Stimulated activated memory B cell treated with anti-CD40 and anti-IgM and Interleukin-4, amounts not matched to agents 10 μg/mL and 1 μg/mL and 100 μg/mL, for 72 hours (primary cell): ENCODE measurements around the gene RS1.

Experiments used
- ATAC-seq: fragments of 150-1000 bp; cut with Tn5 transposase; 2 replicates; pipeline ENCODE4 v1.10.0; 2021
- H3K27ac Mint-ChIP-seq: one replicate; pipeline ENCODE4 v1.8.0; 2022; ENCODE audit warnings: mild to moderate bottlenecking, mixed read lengths
- H3K27me3 Mint-ChIP-seq: one replicate; pipeline ENCODE4 v1.8.0; 2022; ENCODE audit warnings: mixed read lengths
- H3K36me3 Mint-ChIP-seq: one replicate; pipeline ENCODE4 v1.8.0; 2022; ENCODE audit warnings: mixed read lengths
- H3K4me1 Mint-ChIP-seq: one replicate; pipeline ENCODE4 v1.8.0; 2022; ENCODE audit warnings: mixed read lengths
- H3K4me3 Mint-ChIP-seq: one replicate; pipeline ENCODE4 v1.8.0; 2022; ENCODE audit warnings: mild to moderate bottlenecking, moderate library complexity, mixed read lengths
- H3K9me3 Mint-ChIP-seq: one replicate; pipeline ENCODE4 v1.8.0; 2022; ENCODE audit warnings: mixed read lengths

RS1 gene

DNA sequence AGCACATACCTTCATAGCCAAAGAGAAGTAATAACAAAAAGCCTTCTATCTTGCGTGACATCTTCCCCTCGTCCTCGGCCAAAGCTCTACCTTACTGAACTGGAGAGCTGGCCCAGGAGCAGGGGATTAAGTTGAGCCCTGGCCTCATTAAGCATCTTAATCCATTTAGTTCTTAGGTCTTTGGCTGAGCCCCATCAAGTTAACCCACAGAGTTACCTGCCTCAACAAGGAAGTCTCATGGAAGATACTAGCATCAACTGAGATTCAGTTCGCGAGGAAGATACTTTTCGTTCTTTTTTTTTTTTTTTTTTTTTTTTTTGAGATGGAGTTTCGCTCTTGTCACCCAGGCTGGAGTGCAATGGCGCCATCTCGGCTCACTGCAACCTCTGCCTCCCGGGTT lies at the start of gene RS1:
Gene RS1, minus strand, starts transcription at position 101 of the 400 bp plus-strand sequence. Its CDS starts 40 bp downstream, at position 61.
- ATAC-seq: no peak

DNA sequence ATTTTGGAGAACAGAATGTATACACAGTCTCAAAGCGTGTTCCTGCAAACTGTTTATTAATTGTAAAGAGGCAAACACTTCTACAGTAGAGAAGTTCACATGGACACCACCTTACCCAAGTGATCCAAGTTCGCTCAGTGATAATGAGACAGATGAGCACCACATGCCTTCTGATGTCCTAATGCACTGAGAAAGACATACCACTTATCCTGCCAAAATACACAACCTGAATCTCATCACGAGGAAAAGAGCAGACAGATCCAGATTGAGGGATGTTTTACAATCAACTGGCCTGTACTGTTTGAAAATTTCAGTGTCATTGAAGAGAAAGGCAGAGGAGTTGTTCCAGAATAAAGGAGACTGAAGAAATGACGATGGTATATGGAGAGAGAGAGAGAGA lies 47.9 kb upstream of the RS1 start:
- peaks cover 1% of the 10 kb centered on the region for H3K4me1 Mint-ChIP-seq
- ATAC-seq: no peak

More for the DNA sequence above, at the start of gene RS1:
- peaks cover 7% of the 10 kb centered on the region for H3K4me1 Mint-ChIP-seq
- no peaks in the 10 kb centered on the region for H3K9me3 Mint-ChIP-seq
- no peak within 1 kb of the TSS for H3K27ac Mint-ChIP-seq
- H3K4me3 Mint-ChIP-seq: no peak within 1 kb of the TSS
- H3K27me3 Mint-ChIP-seq: no peaks in the 10 kb centered on the region
- no peaks in the 10 kb centered on the region for H3K36me3 Mint-ChIP-seq

DNA sequence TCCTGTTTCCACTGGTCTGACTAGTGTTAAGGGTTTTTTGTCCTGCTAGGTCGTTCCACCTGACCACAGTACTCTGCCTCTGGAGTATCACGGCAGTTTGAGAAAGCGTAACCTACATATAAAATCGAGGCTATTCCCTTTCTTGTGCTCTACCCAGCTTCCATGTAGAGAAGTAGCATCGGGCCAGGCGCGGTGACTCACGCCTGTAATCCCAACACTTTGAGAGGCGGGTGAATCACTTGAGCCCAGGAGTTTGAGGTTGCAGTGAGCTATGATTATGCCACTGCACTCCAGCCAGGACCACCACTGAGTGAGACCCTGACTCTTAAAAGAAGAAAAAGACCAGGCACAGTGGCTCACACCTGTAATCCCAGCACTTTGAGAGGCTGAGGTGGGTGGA lies 43.0 kb upstream of the RS1 start:
- no peak overlapping the region for H3K4me3 Mint-ChIP-seq
- no peaks in the 10 kb centered on the region for H3K27me3 Mint-ChIP-seq
- H3K36me3 Mint-ChIP-seq: no peaks in the 10 kb centered on the region
- ATAC-seq: no peak
- H3K27ac Mint-ChIP-seq: no peak overlapping the region
- H3K4me1 Mint-ChIP-seq: no peaks in the 10 kb centered on the region
- no peaks in the 10 kb centered on the region for H3K9me3 Mint-ChIP-seq

More for the DNA sequence above, 47.9 kb upstream of the RS1 start:
- Mint-ChIP-seq H3K27ac (no peak overlapping the region), H3K36me3 (no peaks in the 10 kb centered on the region), H3K4me3 (no peak overlapping the region), H3K27me3 (no peaks in the 10 kb centered on the region), H3K9me3 (no peaks in the 10 kb centered on the region)

DNA sequence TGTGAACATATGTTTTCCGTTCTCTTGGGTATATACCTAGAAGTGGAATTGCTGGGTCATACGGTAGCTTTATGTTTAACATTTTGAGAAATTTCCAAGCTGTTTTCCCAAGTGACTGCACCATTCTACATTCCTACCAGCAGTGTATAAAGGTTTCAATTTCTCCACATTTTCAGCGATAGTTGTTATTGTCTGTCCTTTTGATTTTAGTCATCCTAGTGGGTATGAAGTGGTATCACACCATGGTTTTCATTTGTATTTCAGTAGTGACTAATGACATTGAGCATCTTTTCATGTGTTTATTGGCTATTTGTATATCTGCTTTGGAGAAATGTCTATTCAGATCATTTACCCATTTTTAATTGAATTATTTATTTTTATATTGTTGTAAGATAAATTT lies 37.9 kb upstream of the RS1 start:
- H3K4me1 Mint-ChIP-seq: no peaks in the 10 kb centered on the region
- no peaks in the 10 kb centered on the region for H3K9me3 Mint-ChIP-seq
- H3K4me3 Mint-ChIP-seq: no peak overlapping the region
- H3K36me3 Mint-ChIP-seq: no peaks in the 10 kb centered on the region
- no peak overlapping the region for H3K27ac Mint-ChIP-seq
- no peak for ATAC-seq
- H3K27me3 Mint-ChIP-seq: no peaks in the 10 kb centered on the region

DNA sequence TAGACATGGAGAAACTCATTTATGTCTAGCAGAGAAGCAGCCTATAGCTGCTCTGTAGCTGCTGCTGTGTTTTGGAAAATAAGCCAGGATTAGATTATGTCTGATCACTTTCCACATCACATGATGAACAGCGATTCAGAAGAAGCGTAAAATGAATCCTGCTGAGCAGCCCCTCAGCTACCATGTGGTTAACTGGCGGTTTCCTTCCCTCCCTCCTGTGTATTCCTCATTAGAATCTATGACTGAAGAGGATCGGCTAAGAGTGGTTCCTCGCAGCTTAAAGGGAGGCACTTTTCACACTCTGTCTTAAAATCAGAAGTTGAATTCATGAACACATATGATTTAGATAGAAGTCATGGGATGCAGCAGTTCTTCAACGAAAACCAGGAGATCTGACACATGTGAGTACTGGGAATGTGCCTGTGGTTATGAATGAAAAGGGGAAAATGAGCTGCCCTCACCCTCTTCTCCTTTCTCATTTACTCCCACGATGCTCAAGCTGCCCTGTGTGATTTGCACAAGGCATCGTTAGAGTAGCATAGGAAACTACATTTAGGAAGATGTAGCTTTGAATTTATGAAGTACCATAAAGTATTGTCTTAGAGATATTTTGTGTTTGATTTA lies 35.6 kb upstream of the RS1 start, which contains the start of gene PPEF1:
Gene PPEF1, plus strand, starts transcription at position 220 of the 624 bp plus-strand sequence. Its CDS starts 136 bp downstream, at position 356.
- no peak for ATAC-seq
- H3K27me3 Mint-ChIP-seq: no peaks in the 10 kb centered on the region
- no peak within 1 kb of the TSS for H3K4me3 Mint-ChIP-seq
- no peaks in the 10 kb centered on the region for H3K36me3 Mint-ChIP-seq
- H3K27ac Mint-ChIP-seq: no peak within 1 kb of the TSS
- no peaks in the 10 kb centered on the region for H3K4me1 Mint-ChIP-seq
- no peaks in the 10 kb centered on the region for H3K9me3 Mint-ChIP-seq

DNA sequence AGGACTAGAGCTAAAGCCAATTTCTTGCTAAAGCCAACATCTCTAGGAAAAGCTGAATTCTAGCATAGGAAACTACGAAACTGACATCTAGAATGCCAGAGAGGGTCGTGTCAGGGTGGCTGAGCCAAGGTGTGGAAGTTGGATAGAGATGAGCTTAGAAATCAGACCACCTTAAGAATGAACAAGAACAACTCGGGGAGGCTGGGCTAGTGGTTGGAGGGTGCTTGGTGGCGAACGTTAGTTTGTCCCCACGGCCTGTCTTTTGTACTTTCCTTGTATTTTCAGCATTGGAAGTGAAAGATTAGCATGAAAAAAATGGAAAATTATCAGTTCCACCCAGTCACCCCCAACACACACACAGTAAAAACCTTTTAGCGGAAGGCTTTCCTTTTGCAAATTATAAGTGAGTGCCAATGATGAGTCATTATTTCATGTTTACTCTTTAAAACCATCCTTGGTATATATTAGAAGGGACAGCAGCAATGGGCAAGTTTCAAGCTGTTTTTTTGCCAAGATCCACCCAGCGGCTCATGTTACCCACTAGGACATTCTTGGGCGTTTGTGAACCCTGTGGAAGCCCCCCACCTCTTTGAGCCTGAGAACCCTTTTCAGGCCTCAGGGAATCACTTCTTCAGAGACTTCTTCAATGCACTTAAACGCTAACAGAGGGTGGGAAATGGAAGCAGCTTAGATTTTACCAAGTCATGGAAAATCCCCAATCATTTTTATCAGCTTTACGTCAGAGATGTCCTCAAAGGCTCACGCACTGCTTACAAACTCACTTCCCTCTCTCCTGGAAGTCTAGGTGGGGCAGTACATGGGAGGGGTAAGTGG lies 30.7 kb upstream of the RS1 start:
- Mint-ChIP-seq H3K36me3 (no peaks in the 10 kb centered on the region), H3K4me3 (no peak overlapping the region), H3K27me3 (no peaks in the 10 kb centered on the region), H3K27ac (no peak overlapping the region), H3K9me3 (no peaks in the 10 kb centered on the region), H3K4me1 (no peaks in the 10 kb centered on the region)
- no peak for ATAC-seq

DNA sequence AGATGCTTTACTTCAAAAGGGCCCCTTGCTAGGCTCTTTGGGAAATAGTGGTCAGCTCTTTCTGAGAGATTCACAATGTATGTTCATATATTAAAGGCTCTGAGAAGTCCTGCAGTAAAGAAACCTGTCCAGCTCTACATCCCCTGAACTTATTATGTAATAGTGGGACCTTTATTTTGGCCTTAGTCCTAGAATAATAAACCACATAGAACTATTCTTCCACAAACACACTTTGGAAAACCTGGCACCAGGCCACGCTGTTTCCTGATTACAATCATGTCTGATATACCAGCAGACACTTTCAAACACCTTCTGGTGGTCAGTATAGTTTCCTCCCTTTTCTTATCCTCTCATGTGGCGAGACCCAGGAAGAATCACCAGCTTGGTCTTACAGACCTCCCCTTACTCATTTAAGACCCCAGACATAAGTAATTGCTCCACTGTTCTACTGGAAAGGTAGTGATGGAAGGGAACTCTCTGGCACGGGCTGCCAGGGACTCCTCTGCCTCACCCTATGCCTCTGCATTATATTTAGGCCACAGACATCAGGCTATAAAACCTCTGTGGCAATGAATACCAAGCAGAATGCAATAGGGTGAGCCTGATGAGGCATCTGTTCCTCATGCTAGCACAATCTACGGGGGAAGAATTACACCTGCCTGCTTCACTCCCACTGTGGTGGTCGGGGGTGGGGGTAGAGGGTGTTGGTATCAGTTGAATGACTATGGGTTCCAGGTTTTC lies 29.9 kb upstream of the RS1 start:
- Mint-ChIP-seq H3K27ac (no peak overlapping the region), H3K4me3 (no peak overlapping the region), H3K4me1 (no peaks in the 10 kb centered on the region), H3K36me3 (no peaks in the 10 kb centered on the region), H3K27me3 (no peaks in the 10 kb centered on the region), H3K9me3 (no peaks in the 10 kb centered on the region)
- no peak for ATAC-seq

DNA sequence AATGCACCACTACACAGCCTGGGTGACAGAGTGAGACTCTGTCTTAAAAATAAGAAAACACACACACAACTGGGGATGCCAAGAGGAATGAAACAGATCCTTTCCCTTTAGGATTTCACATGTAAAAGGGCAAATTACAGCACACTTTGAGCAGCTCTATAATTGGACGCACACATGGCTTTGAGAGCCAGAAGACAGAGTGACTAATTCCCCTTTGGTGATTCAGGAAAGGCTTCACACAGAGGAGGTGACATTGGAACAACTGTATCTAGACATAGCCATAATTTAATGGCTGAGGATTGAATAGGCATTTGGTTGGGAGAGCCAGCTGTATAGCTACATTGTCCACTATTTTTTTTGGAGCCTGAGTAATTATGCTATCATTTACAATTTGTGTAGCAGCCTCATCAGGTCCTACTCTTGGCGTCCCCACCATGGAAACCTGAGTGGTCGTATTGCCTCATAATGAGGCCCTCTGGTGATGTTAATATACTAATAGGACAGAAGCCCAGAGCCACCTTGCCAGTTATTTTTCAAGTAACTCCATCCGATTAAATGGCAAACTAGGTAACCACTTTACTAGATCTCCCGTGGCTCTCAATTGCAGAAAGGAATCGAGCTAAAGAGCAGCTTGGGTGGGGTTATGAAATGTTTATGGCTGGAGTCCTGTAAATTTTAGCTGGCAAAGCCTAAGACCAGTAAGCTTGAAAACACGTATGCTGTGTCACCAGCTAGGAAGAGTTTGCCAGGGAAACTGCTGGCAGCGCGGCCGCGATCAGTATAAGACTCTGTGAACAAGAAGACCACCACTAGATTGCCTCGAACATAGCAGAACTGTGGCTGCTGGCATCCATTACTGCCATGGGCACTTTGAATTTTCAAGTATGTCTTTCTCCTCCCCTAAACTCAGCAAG lies 27.1 kb upstream of the RS1 start:
- Mint-ChIP-seq H3K4me3 (no peak overlapping the region), H3K27ac (no peak overlapping the region), H3K4me1 (no peaks in the 10 kb centered on the region), H3K27me3 (no peaks in the 10 kb centered on the region), H3K36me3 (no peaks in the 10 kb centered on the region), H3K9me3 (no peaks in the 10 kb centered on the region)
- ATAC-seq: no peak

DNA sequence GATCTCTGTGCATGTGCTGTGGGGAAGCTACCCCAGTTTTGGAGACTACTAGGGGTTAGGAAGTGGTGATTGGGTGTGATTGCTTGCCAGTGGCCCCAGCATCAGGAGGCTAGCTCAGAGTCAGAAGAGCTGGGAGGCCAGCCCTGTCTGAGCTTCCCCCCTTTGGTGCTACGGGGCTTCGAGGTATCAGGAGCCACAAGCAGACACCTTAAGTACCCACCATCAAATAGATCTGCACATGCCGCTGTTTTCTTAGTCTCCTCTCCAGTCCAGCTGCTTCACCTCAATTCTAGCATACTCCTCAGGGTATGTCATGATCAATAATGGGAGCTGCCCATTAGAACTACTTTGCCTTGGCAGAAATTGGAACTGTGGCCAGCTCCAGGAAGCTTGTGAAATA lies 24.7 kb upstream of the RS1 start:
- Mint-ChIP-seq H3K9me3 (no peaks in the 10 kb centered on the region), H3K27ac (no peak overlapping the region), H3K27me3 (no peaks in the 10 kb centered on the region), H3K36me3 (no peaks in the 10 kb centered on the region), H3K4me3 (no peak overlapping the region), H3K4me1 (no peaks in the 10 kb centered on the region)
- no peak for ATAC-seq

DNA sequence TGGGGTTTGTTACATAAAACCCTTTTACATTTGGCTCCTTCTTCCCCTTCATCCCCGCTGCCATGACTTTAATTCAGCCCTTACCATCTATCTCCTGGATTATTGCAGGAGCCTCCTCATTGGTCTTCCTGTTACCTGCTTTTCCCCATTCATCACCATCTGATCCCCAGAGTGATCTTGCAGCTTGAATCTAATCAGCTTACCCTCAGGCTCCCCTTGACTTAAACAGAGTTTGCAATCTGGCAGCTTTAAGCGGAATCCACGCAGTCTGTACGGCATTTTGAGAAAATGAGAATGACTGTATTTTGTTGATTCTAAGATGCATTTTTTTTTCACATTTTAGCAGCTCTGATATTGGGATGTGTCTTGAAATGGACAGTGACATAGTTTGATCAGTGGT lies 20.6 kb upstream of the RS1 start:
- no peak for ATAC-seq
- Mint-ChIP-seq H3K9me3 (no peaks in the 10 kb centered on the region), H3K4me3 (no peak overlapping the region), H3K4me1 (no peaks in the 10 kb centered on the region), H3K27me3 (no peaks in the 10 kb centered on the region), H3K27ac (no peak overlapping the region), H3K36me3 (no peaks in the 10 kb centered on the region)

DNA sequence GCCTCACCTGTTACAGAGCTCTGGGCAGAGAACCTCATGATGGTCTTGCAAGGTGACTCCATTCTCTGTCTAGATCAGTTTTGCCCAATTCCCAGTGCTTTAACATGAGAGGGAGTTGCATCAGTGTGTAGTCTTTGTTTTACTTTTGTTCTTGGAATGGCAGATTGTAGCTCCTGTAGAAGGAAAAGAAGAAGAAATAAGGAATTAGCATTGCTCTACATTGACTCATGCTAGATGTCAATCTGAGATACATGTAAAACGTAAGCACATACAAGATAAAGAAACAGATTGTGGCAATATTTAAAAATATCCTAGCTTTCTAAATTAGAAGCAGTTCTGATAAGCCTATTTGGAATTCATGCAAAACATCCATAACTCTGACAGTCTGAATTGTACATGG lies 19.5 kb upstream of the RS1 start:
- no peaks in the 10 kb centered on the region for H3K9me3 Mint-ChIP-seq
- no peaks in the 10 kb centered on the region for H3K4me1 Mint-ChIP-seq
- no peak overlapping the region for H3K4me3 Mint-ChIP-seq
- no peaks in the 10 kb centered on the region for H3K36me3 Mint-ChIP-seq
- ATAC-seq: no peak
- H3K27me3 Mint-ChIP-seq: no peaks in the 10 kb centered on the region
- H3K27ac Mint-ChIP-seq: no peak overlapping the region

DNA sequence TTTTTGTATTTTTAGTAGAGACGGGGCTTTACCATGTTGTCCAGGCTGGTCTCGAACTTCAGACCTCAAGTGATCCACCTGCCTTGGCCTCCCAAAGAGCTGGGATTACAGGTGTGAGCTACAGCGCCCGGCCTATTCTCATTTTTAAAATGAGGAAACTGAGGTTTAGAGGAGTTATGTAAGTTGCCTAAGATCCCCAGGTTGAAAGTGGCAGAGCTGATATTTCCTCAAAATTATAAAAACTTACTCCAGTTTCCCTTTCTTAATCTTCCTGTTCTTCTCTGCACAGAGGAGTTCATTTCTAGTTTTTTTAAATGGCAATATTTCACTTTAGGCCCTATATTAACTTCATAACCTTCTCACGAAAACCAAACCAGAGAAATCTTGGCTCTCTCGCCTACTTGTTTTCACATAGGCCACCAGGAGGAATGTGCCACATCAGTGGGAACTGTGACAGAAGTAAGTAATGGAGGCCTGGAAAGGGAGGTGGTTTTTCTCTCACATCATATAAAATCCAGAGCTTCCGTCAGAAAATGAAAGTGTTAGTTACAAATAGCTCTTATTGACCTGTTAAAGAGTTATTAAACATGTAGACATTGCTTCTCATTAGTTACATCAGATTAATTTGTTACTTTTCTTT lies 16.1 kb upstream of the RS1 start:
- H3K36me3 Mint-ChIP-seq: no peaks in the 10 kb centered on the region
- no peaks in the 10 kb centered on the region for H3K9me3 Mint-ChIP-seq
- H3K4me1 Mint-ChIP-seq: peaks cover under 1% of the 10 kb centered on the region
- no peaks in the 10 kb centered on the region for H3K27me3 Mint-ChIP-seq
- H3K27ac Mint-ChIP-seq: no peak overlapping the region
- no peak overlapping the region for H3K4me3 Mint-ChIP-seq
- ATAC-seq: no peak

DNA sequence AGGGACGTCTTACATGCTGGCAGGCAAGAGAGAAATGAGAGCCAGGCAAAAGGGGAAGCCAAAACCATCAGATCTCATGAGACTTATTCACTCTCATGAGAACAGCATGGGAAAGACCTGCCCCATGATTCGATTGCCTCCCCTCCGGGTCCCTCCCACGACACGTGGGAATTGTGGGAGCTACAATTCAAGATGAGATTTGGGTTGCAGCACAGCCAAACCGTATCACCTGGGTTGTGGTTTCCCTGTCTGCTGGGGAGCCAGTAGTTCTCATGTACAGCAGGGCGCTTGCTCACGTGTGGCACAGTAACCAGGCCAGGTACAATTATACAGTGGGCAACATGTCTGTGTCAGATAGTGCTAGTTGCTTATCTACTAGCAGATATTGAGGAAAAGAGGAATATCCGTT lies 11.1 kb upstream of the RS1 start:
- ATAC-seq: no peak
- H3K4me3 Mint-ChIP-seq: no peak overlapping the region
- H3K9me3 Mint-ChIP-seq: peaks cover 3% of the 10 kb centered on the region
- H3K27ac Mint-ChIP-seq: no peak overlapping the region
- H3K4me1 Mint-ChIP-seq: peaks cover 10% of the 10 kb centered on the region
- peaks cover 4% of the 10 kb centered on the region for H3K36me3 Mint-ChIP-seq
- no peaks in the 10 kb centered on the region for H3K27me3 Mint-ChIP-seq

DNA sequence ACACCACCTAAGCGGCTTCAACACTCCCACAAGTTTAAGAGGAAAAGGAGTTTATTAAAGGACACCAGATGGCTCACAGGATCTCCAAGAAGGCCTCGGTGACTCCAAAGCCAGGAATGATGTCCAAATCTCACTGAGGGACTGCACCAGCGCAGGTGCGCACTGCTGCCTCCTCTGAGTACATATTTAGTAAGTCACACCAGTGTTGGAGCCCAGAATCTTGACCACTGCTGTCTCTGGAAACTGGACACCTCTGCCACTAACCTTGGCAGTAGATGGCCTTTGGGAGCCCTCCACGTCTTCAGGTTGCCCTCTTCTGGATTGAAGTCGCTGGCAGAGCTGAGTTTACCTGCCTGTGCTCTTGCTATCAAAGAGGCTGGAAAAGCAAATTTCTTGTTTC lies 10.1 kb upstream of the RS1 start:
- H3K27me3 Mint-ChIP-seq: no peaks in the 10 kb centered on the region
- no peak overlapping the region for H3K27ac Mint-ChIP-seq
- no peak overlapping the region for H3K4me3 Mint-ChIP-seq
- ATAC-seq: no peak
- peaks cover 3% of the 10 kb centered on the region for H3K9me3 Mint-ChIP-seq
- H3K36me3 Mint-ChIP-seq: peaks cover 4% of the 10 kb centered on the region
- peaks cover 10% of the 10 kb centered on the region for H3K4me1 Mint-ChIP-seq
